ENCODE data around the gene PSMG1. TPM values are rescaled to one million over a fixed set of nuclear protein-coding genes. Genes with fewer than 3 reads are reported as not detected.

Gene PSMG1
- total and polyA plus RNA-seq, 9 of the 15 experiments (the other 6 are each of a cell fraction or from before 2014, with no cell fraction given), result 54.5 to 427 (median 328) TPM

- TF ChIP-seq ZKSCAN8 (CRISPR knock-in tag; IDR thresholded peaks at IDR 0.05) (no peak), FOXM1 (IDR thresholded peaks at IDR 0.05; ENCODE audit: low read depth) (no peak), FOXM1 (CRISPR knock-in tag; IDR thresholded peaks at IDR 0.05; ENCODE audit: low read depth) (no peak), ZNF24 (IDR thresholded peaks at IDR 0.05) (no peak), GABPA (tag; conservative IDR thresholded peaks at IDR 0.05; ENCODE audit: low read depth) (peak; percentile 19; the same call in 1 of the 2 replicates), ADNP (tag; IDR thresholded peaks at IDR 0.05) (peak; percentile 22; the same call in 1 of the 2 replicates), ATF2 (CRISPR knock-in tag; IDR thresholded peaks at IDR 0.05) (no peak), RFX5 (IDR thresholded peaks at IDR 0.05; ENCODE audit: low read depth, low read length) (no peak), CCNT2 (IDR thresholded peaks at IDR 0.05; ENCODE audit: borderline replicate concordance, extremely low read depth, insufficient read length, low read depth, low read length) (peak; percentile 8), CREBBP (IDR thresholded peaks at IDR 0.05; ENCODE audit: low read depth, low read length) (no peak), TAF15 (IDR thresholded peaks at IDR 0.05; ENCODE audit: low read depth, low read length) (no peak), MTA1 (IDR thresholded peaks at IDR 0.05; ENCODE audit: borderline replicate concordance) (no peak), PKNOX1 (IDR thresholded peaks at IDR 0.05) (no peak), CHD1 (IDR thresholded peaks at IDR 0.05; ENCODE audit: low read length) (peak; percentile 9), ZFP1 (CRISPR knock-in tag; IDR thresholded peaks at IDR 0.05) (no peak), NEUROD1 (IDR thresholded peaks at IDR 0.05; ENCODE audit: borderline replicate concordance, low read depth, low read length, partially characterized antibody) (peak; percentile 5), NELFE (IDR thresholded peaks at IDR 0.05; ENCODE audit: insufficient read depth, insufficient read length) (no peak), HDAC1 (IDR thresholded peaks at IDR 0.05) (peak in 1 of 2 experiments; percentile 54; a peak in 1 of 4 replicates)
- TF ChIP-seq, protein P1, sequence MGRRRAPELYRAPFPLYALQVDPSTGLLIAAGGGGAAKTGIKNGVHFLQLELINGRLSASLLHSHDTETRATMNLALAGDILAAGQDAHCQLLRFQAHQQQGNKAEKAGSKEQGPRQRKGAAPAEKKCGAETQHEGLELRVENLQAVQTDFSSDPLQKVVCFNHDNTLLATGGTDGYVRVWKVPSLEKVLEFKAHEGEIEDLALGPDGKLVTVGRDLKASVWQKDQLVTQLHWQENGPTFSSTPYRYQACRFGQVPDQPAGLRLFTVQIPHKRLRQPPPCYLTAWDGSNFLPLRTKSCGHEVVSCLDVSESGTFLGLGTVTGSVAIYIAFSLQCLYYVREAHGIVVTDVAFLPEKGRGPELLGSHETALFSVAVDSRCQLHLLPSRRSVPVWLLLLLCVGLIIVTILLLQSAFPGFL (CRISPR knock-in tag; IDR thresholded peaks at IDR 0.05), result no peak
- TF ChIP-seq, protein P2, sequence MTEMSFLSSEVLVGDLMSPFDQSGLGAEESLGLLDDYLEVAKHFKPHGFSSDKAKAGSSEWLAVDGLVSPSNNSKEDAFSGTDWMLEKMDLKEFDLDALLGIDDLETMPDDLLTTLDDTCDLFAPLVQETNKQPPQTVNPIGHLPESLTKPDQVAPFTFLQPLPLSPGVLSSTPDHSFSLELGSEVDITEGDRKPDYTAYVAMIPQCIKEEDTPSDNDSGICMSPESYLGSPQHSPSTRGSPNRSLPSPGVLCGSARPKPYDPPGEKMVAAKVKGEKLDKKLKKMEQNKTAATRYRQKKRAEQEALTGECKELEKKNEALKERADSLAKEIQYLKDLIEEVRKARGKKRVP (CRISPR knock-in tag; IDR thresholded peaks at IDR 0.05), result no peak
- TF ChIP-seq, protein P3, sequence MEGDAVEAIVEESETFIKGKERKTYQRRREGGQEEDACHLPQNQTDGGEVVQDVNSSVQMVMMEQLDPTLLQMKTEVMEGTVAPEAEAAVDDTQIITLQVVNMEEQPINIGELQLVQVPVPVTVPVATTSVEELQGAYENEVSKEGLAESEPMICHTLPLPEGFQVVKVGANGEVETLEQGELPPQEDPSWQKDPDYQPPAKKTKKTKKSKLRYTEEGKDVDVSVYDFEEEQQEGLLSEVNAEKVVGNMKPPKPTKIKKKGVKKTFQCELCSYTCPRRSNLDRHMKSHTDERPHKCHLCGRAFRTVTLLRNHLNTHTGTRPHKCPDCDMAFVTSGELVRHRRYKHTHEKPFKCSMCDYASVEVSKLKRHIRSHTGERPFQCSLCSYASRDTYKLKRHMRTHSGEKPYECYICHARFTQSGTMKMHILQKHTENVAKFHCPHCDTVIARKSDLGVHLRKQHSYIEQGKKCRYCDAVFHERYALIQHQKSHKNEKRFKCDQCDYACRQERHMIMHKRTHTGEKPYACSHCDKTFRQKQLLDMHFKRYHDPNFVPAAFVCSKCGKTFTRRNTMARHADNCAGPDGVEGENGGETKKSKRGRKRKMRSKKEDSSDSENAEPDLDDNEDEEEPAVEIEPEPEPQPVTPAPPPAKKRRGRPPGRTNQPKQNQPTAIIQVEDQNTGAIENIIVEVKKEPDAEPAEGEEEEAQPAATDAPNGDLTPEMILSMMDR (IDR thresholded peaks at IDR 0.05 in 2 of 3, conservative IDR thresholded peaks at IDR 0.05 in 1 of 3; ENCODE audit: insufficient read depth in 2 of 3, low read depth in 1 of 3, low read length in 3 of 3), result no peak
Measured at GRCh38 chr21:39184050-39184980, 1.1 kb upstream of the PSMG1 start (continued).
